ENCODE measurements around the gene DBNDD1. TPM values are rescaled to one million over a fixed set of nuclear protein-coding genes. Genes with fewer than 3 reads are reported as not detected.
A peak's percentile ranks its signal among the peaks of the same experiment; 100 is the strongest.
"Not testable (repeated sequence)": the region's sequence is repeated elsewhere in the genome, so short reads cannot be mapped to it uniquely, and the experiment has no call there.

DBNDD1 gene
- total RNA-seq, 4 donors from 2014 or later, result 2.1 to 14.3 (median 5.1) TPM

DNA sequence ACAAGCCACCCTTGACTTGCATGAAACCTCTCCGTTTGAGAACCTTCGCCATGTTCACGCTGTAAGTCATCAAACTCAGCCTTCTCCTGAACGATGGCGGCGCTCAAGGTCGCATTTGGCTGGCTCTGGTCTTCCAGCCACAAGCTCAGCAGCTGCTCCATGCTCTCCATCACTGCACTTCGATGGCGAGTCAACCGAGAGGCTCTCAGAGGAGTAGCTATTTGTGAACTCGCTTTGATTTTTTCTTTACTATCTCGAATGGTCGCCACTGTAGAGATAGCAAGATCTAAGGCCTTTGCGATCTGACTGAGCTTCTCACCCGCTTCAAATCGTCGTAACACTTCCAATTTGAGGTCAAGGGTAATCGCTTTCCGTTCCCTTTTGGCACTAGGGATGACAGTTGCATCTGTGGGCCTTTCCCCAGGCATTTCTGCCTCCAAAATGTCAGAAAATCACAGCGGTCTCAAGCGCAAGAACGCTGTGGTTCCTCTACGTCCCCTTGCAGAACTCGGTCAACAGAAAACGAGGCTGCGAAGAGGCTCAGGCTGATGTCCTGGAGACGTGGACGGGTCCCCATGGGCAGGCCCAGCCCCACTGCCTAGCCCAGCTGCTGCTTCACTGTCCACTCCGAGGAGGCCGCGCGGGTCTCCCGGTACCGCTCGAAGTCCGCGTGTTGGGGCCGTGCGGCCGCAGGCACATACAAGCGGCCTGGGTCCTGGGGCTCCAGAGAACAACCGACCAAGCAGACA, 47.6 kb downstream of the DBNDD1 start:
- no peak for TF ChIP-seq POLR2AphosphoS5 (IDR thresholded peaks at IDR 0.05)
- no peak for TF ChIP-seq EP300 (IDR thresholded peaks at IDR 0.05)
- TF ChIP-seq, protein P1, sequence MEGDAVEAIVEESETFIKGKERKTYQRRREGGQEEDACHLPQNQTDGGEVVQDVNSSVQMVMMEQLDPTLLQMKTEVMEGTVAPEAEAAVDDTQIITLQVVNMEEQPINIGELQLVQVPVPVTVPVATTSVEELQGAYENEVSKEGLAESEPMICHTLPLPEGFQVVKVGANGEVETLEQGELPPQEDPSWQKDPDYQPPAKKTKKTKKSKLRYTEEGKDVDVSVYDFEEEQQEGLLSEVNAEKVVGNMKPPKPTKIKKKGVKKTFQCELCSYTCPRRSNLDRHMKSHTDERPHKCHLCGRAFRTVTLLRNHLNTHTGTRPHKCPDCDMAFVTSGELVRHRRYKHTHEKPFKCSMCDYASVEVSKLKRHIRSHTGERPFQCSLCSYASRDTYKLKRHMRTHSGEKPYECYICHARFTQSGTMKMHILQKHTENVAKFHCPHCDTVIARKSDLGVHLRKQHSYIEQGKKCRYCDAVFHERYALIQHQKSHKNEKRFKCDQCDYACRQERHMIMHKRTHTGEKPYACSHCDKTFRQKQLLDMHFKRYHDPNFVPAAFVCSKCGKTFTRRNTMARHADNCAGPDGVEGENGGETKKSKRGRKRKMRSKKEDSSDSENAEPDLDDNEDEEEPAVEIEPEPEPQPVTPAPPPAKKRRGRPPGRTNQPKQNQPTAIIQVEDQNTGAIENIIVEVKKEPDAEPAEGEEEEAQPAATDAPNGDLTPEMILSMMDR (IDR thresholded peaks at IDR 0.05), result no peak
- no peak for TF ChIP-seq POLR2A (IDR thresholded peaks at IDR 0.05; ENCODE audit: low read depth)
- Histone ChIP-seq H3K4me1 (peaks cover 28 to 52% (median 34%) of the 10 kb centered on the region in 4 donors), H3K4me3 (peak overlapping the region; percentile 76 to 100 (median 94)), H3K27me3 (no peaks in the 10 kb centered on the region), H3K36me3 (peaks cover 0 to 12% (median 2%) of the 10 kb centered on the region in 4 donors), H3K27ac (replicated peaks in 1 of 4) (peak overlapping the region; percentile 94 to 99 (median 99)), H3K9me3 (no peaks in the 10 kb centered on the region)
- WGBS, result 58% methylated on average over 26 of the region's 42 CpGs
- intact Hi-C loops (cut with DNase I), result no loop called here
- no peak for DNase-seq (ENCODE audit: extremely low spot score)

DNA sequence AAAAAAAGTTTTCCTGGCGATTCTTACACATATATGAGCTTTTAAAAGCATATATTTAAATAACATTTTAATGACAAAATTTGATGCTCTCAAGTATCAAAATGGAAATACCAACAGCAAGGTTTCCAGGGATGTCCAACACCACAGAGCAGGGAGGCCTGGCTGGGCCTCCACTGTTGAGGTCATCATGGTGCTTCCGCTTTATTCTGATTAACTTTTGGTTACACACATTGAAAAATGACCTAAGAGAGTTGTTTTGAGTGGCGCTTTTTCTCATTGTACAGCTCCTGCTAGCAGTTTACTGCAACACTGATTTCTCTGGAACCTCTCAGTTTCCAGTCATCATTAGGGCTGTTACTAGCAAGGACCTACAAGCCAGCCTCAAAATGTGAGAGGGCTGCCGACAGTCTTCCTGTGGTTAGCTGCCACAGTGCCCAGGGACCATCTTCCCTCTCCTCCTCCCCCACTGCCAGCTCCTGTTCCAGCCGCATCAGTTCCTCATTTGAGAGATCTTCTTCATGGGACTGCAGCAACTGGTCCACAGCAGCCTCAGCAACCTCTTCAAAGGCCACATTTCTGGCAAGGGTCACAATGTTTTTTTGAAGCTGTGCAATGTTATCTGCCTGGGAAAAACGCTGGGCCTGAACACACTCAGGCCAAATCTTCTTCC, 49.4 kb downstream of the DBNDD1 start:
- intact Hi-C loops (cut with DNase I), result no loop called here
- Histone ChIP-seq H3K4me1 (peaks cover 28 to 43% (median 33%) of the 10 kb centered on the region in 4 donors), H3K36me3 (peaks cover 0 to 22% (median 18%) of the 10 kb centered on the region in 4 donors), H3K27ac (replicated peaks in 1 of 4) (no peak overlapping the region), H3K9me3 (no peaks in the 10 kb centered on the region), H3K4me3 (no peak overlapping the region), H3K27me3 (no peaks in the 10 kb centered on the region)
- TF ChIP-seq, protein P1 (IDR thresholded peaks at IDR 0.05), result no peak
- no peak for TF ChIP-seq EP300 (IDR thresholded peaks at IDR 0.05)
- no peak for TF ChIP-seq POLR2AphosphoS5 (IDR thresholded peaks at IDR 0.05)
- TF ChIP-seq POLR2A (IDR thresholded peaks at IDR 0.05; ENCODE audit: low read depth), result no peak
- no peak for DNase-seq (ENCODE audit: extremely low spot score)
- 92% methylated on average over 6 of the region's 6 CpGs for WGBS

DNA sequence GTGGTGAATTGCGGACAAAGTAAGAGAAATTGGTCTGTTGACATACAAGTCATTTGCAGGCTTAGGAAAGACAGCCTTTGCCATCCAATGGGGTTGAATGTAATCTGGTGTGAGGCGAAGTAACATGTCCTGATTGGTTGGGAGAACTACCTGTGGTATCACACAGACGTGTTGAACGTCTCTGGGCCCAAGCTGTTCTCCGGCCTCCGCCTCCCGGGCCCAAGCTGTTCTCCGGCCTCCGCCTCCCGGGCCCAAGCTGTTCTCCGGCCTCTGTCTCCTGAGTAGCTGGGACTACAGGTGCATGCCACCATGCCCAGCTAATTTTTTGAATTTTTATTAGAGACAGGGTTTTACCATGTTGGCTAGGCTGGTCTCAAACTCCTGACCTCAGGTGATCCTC, 51.2 kb downstream of the DBNDD1 start:
- H3K27ac ChIP-seq (replicated peaks in 1 of 4); H3K27me3 ChIP-seq; DNase-seq (ENCODE audit: extremely low spot score); H3K9me3 ChIP-seq; intact Hi-C loops (cut with DNase I); H3K4me3 ChIP-seq: not testable (repeated sequence)
- Histone ChIP-seq H3K4me1 (peaks cover 14 to 25% (median 16%) of the 10 kb centered on the region in 4 donors), H3K36me3 (peaks cover 0 to 40% (median 35%) of the 10 kb centered on the region in 4 donors)
- 90% methylated on average over 5 of the region's 11 CpGs for WGBS

DNA sequence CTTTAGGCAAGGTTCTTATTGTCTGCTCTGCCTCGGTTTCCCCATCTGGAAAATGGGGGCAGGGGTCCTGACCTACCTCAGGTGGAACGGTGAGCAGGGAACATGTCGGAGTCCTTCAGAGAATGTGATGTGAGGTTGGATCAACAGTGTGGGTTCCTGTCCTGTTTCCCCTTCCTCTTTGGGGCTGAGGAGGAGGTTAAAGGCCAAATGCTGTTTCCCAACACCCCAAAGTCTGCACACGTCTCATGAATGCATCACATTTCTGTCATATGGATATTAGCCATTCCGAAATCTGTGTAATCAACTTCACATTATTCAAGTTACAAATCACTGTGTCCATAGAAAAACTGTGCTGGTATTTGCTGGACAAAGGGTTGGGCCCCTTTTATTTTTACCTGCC, 51.8 kb downstream of the DBNDD1 start:
- Histone ChIP-seq H3K4me1 (peaks cover 14 to 24% (median 15%) of the 10 kb centered on the region in 4 donors), H3K36me3 (peaks cover 0 to 47% (median 40%) of the 10 kb centered on the region in 4 donors)
- intact Hi-C loops (cut with DNase I); H3K27me3 ChIP-seq; H3K27ac ChIP-seq (replicated peaks in 1 of 4); H3K4me3 ChIP-seq; DNase-seq (ENCODE audit: extremely low spot score); H3K9me3 ChIP-seq: not testable (repeated sequence)
- 82% methylated on average over 5 of the region's 5 CpGs for WGBS

DNA sequence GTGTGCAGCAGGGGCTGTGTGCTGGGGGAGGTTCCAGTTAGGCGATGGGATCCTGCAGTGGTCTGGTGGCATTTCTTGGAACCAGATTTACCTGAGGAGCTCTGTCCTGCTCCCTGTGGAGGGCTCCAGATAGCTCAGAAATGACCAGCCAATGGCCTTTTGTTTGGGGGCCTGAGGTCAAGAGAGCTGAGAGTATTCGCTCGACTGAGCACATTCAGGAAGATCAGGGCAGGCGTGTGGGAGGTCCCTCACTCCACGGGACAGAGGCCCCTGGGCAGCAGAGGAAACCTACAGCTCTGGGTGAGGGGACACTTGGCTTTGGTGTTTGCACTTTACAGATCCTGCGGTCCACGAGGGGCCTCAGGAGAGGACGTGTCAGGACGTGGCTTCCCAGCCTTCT, 52.5 kb downstream of the DBNDD1 start:
- Histone ChIP-seq H3K9me3 (no peaks in the 10 kb centered on the region), H3K4me1 (peaks cover 11 to 20% (median 11%) of the 10 kb centered on the region in 4 donors), H3K27ac (replicated peaks in 1 of 4) (no peak overlapping the region), H3K27me3 (no peaks in the 10 kb centered on the region), H3K36me3 (peaks cover 0 to 54% (median 43%) of the 10 kb centered on the region in 4 donors), H3K4me3 (no peak overlapping the region)
- TF ChIP-seq POLR2A (IDR thresholded peaks at IDR 0.05; ENCODE audit: low read depth), result no peak
- TF ChIP-seq, protein P1 (IDR thresholded peaks at IDR 0.05), result no peak
- no peak for TF ChIP-seq EP300 (IDR thresholded peaks at IDR 0.05)
- no peak for TF ChIP-seq POLR2AphosphoS5 (IDR thresholded peaks at IDR 0.05)
- intact Hi-C loops (cut with DNase I), result no loop called here
- 91% methylated on average over 5 of the region's 9 CpGs for WGBS
- DNase-seq (ENCODE audit: extremely low spot score), result no peak
